ENCODE measurements around the gene NEK5.

GRCh38 chr13:52051400-52051799 is 77.5 kb downstream of the NEK5 start:
- TF ChIP-seq CTCF (conservative IDR thresholded peaks at IDR 0.05) (no peak), ZFX (IDR thresholded peaks at IDR 0.05) (no peak)

Measured in C4-2B (cell line).